VCaP (cell line): Measurements from ENCODE around the gene ZRANB3.

ENCODE experiments used
- H3K27ac ChIP-seq: fragments of 450-650 bp; 2 replicates; pipeline ENCODE4 v1.5.1; 2017
- TF ChIP-seq, protein P1 (sequence below): fragments of 450-650 bp; conservative IDR thresholded peaks from 2 replicates; pipeline ENCODE4 v1.5.1; 2017; ENCODE audit warnings: mild to moderate bottlenecking, moderate library complexity

The ZRANB3 gene

GRCh38 chr2:135257383-135258090 is 273.5 kb downstream of the ZRANB3 start:
- no peak overlapping the region for H3K27ac ChIP-seq
- TF ChIP-seq, protein P1, sequence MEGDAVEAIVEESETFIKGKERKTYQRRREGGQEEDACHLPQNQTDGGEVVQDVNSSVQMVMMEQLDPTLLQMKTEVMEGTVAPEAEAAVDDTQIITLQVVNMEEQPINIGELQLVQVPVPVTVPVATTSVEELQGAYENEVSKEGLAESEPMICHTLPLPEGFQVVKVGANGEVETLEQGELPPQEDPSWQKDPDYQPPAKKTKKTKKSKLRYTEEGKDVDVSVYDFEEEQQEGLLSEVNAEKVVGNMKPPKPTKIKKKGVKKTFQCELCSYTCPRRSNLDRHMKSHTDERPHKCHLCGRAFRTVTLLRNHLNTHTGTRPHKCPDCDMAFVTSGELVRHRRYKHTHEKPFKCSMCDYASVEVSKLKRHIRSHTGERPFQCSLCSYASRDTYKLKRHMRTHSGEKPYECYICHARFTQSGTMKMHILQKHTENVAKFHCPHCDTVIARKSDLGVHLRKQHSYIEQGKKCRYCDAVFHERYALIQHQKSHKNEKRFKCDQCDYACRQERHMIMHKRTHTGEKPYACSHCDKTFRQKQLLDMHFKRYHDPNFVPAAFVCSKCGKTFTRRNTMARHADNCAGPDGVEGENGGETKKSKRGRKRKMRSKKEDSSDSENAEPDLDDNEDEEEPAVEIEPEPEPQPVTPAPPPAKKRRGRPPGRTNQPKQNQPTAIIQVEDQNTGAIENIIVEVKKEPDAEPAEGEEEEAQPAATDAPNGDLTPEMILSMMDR, result no peak

DNA sequence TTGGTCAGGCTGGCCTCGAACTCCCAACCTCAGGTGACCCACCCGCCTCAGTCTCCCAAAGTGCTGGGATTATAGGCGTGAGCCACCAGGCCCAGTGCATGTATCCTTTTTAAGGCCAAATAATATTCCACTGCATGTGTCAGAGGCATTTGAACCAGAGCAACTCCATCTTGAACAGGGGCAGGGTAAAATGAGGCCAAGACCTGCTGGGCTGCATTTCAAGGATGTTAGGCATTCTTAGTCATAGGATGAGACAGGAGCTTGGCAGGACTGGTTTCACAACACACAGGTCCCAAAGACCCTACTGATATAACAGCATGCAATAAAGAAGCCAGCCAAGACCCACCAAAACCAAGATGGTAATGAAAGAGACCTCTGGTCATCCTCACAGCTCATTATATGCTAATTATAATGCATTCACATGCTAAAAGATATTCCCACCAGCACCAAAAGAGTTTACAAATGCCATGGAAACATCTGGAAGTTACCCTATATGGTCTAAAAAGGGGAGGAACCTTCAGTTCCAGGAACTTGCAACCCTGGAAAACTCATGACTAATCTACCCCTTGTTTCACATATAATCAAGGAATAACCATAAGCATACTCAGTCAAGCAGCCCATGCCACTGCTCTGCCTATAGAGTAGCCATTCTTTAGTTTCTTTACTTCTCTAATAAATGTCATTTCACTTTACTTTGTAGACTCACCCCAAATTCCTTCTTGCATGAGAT is 274.3 kb downstream of the ZRANB3 start:
- no peak overlapping the region for H3K27ac ChIP-seq
- TF ChIP-seq, protein P1, result no peak

- no peak overlapping the region for H3K27ac ChIP-seq
- TF ChIP-seq, protein P1, result no peak
These were observed 275.8 kb downstream of the ZRANB3 start for GRCh38 chr2:135255208-135255607.

- TF ChIP-seq, protein P1, result no peak
- H3K27ac ChIP-seq, result no peak overlapping the region
These were observed 278.1 kb downstream of the ZRANB3 start for GRCh38 chr2:135252805-135253458.

GRCh38 chr2:135248611-135249010 is 282.4 kb downstream of the ZRANB3 start:
- TF ChIP-seq, protein P1, result no peak
- no peak overlapping the region for H3K27ac ChIP-seq

DNA sequence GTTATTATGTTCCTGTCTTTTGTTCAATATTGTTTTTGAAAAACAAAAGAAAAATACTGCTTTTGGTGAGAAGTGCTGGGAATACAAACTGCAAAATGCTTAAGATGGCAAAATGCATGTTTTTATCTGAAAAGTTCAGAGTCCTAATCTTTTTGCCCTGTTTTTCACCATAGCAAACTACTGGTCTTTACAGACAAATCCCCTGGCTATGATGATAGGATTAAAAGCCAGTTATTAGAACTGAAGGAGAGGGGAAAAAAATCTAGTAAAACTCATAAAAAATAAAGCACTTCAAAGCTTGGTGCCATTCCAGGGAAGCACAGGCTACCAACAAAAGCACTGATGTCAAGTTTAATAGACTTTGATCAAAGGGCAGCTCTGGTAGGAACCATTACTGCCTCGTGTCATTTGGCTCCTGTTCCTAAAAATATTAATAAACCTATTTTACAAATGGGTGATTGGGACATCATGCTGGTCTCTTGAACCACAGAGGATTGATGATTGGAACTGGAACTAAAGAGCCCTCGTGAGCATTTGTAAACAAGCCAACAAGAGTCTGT is 284.2 kb downstream of the ZRANB3 start:
- TF ChIP-seq, protein P1, result no peak
- no peak overlapping the region for H3K27ac ChIP-seq

DNA sequence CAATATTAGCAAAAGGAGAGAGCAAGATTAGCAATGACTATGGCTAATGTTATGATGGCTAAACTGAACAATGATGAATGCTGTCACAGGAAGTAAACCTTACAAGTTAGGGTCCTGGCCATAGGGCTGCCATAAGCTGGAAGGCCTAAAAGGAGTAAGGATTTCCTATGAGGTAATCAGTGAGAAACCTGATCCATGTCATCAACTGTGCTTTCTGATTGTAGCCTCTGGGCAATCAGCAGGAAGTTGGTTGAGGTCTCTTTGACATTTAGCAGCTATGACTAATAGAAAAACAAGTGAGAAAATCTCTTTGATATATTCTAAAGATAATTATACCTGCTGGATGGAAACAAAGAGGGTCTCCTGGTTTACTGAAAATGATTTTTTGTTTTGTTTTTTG is 285.9 kb downstream of the ZRANB3 start:
- TF ChIP-seq, protein P1, result no peak
- H3K27ac ChIP-seq, result no peak overlapping the region
